ENCODE results near the gene ERFL. TPM values are rescaled to one million over a fixed set of nuclear protein-coding genes. Genes with fewer than 3 reads are reported as not detected.

ERFL gene
- total RNA-seq, 4 donors from 2014 or later: not detected

GRCh38 chr19:41869374-41869955, 58.8 kb downstream of the ERFL start:
- no peak overlapping the region for H3K4me3 ChIP-seq
- H3K9me3 ChIP-seq: no peaks in the 10 kb centered on the region
- no peak for DNase-seq
- intact Hi-C loops (cut with DNase I): no loop called here
- H3K27me3 ChIP-seq: no peaks in the 10 kb centered on the region
- H3K27ac ChIP-seq: no peak overlapping the region
- WGBS, 2 donors: 66 to 85% methylated on average over 4 to 5 of the region's 13 CpGs
- H3K36me3 ChIP-seq: peaks cover 26 to 85% (median 47%) of the 10 kb centered on the region in 3 donors
- peaks cover 0 to 79% (median 20%) of the 10 kb centered on the region in 3 donors for H3K4me1 ChIP-seq
- TF ChIP-seq CTCF (IDR thresholded peaks at IDR 0.05) (no peak), POLR2A (IDR thresholded peaks at IDR 0.05) (no peak)

GRCh38 chr19:41868989-41869300, 59.3 kb downstream of the ERFL start:
- Histone ChIP-seq H3K36me3 (peaks cover 31 to 90% (median 53%) of the 10 kb centered on the region in 3 donors), H3K4me3 (no peak overlapping the region), H3K4me1 (peaks cover 0 to 84% (median 24%) of the 10 kb centered on the region in 3 donors), H3K9me3 (no peaks in the 10 kb centered on the region), H3K27me3 (no peaks in the 10 kb centered on the region), H3K27ac (no peak overlapping the region)
- whole genome bisulfite sequencing, 2 donors: 83 to 100% methylated on average over 2 to 4 of the region's 12 CpGs
- no peak for TF ChIP-seq CTCF (IDR thresholded peaks at IDR 0.05)
- TF ChIP-seq POLR2A (IDR thresholded peaks at IDR 0.05): no peak
- DNase-seq: no peak
- intact Hi-C loops (cut with DNase I): no loop called here

- no peak for DNase-seq
- Histone ChIP-seq H3K9me3 (no peaks in the 10 kb centered on the region), H3K27ac (peak overlapping the region in 1 of 4 donors; percentile 27), H3K36me3 (peaks cover 33 to 96% (median 59%) of the 10 kb centered on the region in 3 donors), H3K4me1 (peaks cover 0 to 88% (median 26%) of the 10 kb centered on the region in 3 donors), H3K4me3 (no peak overlapping the region), H3K27me3 (no peaks in the 10 kb centered on the region)
- intact Hi-C loops (cut with DNase I): no loop called here
- TF ChIP-seq CTCF (IDR thresholded peaks at IDR 0.05) (no peak), POLR2A (IDR thresholded peaks at IDR 0.05) (no peak)
- 50 to 63% methylated on average over 7 to 10 of the region's 10 CpGs for WGBS, 2 donors
These were observed 59.9 kb downstream of the ERFL start for GRCh38 chr19:41868120-41868988.

GRCh38 chr19:41866284-41866683, 62.0 kb downstream of the ERFL start:
- no peak for TF ChIP-seq POLR2A (IDR thresholded peaks at IDR 0.05)
- no peak for TF ChIP-seq CTCF (IDR thresholded peaks at IDR 0.05)
- H3K36me3 ChIP-seq: peaks cover 37 to 100% (median 69%) of the 10 kb centered on the region in 3 donors
- no peak overlapping the region for H3K27ac ChIP-seq

GRCh38 chr19:41864374-41864773, 63.9 kb downstream of the ERFL start:
- TF ChIP-seq POLR2A (IDR thresholded peaks at IDR 0.05) (no peak), CTCF (IDR thresholded peaks at IDR 0.05) (no peak)
- Histone ChIP-seq H3K9me3 (no peaks in the 10 kb centered on the region), H3K4me1 (peaks cover 17 to 89% (median 52%) of the 10 kb centered on the region in 3 donors), H3K4me3 (no peak overlapping the region), H3K36me3 (peaks cover 28 to 86% (median 57%) of the 10 kb centered on the region in 3 donors), H3K27ac (no peak overlapping the region), H3K27me3 (no peaks in the 10 kb centered on the region)
- WGBS, 2 donors: 90 to 95% methylated on average over 2 to 3 of the region's 5 CpGs
- DNase-seq: no peak
- intact Hi-C loops (cut with DNase I): no loop called here

More at GRCh38 chr19:41866284-41866683, 62.0 kb downstream of the ERFL start:
- Histone ChIP-seq H3K4me3 (no peak overlapping the region), H3K4me1 (peaks cover 8 to 93% (median 44%) of the 10 kb centered on the region in 3 donors), H3K27me3 (no peaks in the 10 kb centered on the region), H3K9me3 (no peaks in the 10 kb centered on the region)
- 50 to 66% methylated on average over 1 to 2 of the region's 3 CpGs for WGBS, 2 donors
- intact Hi-C loops (cut with DNase I): no loop called here
- DNase-seq: no peak

All from esophagus squamous epithelium (tissue), 5 donors.